Measurements from ENCODE around the gene SKAP1.
A peak's percentile ranks its signal among the peaks of the same experiment; 100 is the strongest.
"Not testable (repeated sequence)": the region's sequence is repeated elsewhere in the genome, so short reads cannot be mapped to it uniquely, and the experiment has no call there.

SKAP1 gene

DNA sequence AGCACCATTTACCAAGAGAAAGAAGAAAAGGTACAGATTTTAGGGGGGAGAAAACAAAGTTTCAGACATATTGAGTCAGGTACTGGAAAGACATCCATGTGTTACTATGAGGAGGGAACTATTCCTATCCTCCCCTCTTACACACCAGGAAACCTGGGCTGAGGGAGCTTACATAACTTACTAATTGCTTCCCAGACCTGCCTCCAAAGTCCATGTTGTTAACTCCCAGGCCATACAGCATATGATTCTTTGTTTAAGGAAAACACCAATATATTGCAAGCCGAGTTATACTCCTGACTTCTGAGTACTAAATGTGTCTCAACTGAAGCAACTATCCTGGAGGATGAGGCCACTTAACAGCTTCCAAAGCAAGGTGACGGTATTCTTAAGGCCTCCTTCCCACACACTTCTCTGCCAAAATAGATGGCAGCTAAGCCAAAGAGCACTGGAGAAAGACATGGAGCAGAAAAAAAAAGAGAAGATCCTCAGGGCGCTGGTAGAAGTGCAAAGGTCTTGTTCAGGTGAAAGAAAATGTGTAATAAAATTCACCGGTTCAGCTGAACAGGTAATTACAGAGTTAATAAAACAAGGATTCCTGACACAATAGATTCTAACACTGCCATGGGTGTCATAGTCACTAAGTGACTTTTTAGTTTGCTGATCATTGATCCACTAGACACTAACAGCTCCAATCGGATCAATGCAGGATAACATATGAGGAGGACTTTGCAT lies 151.1 kb downstream of the SKAP1 start:
- DNase-seq, result no peak

GRCh38 chr17:48276776-48277175 lies 153.2 kb downstream of the SKAP1 start:
- no peak for DNase-seq

DNA sequence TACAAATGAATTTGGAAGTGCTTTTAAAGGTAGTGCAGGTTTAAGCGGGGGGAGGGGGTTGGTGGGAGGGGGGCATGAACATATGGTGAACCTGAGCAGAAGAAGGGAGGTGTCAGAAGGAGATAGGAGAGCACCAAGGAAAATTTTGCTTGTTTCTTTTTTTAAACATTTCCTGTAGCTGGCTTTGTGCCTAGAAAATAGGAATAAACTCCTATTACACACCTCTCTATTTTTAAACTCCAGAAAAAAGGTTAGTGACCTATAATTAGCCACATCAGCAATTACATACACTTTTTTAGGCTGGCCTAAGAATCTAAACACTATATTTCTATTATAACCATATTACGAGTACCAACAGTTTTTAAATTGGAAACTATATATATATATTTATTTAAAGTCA lies 159.1 kb downstream of the SKAP1 start:
- DNase-seq, result no peak

DNA sequence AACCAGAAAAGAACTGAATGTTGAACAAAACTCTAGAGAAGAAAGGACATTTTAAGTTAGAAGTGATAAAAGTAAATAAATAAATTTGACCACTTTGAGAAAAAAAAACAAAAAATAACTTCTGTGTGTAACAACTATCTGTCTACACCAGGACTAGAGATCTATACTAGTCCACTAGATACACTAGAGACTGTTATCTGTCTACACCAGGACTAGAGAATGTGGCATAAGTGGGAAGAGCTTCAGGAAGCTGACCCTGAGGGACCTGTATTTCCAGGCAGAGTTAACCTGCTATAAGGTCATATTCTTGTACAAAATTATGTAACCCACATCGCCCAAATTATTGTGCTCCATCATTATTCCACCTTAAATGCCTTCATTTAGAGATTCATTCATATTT lies 160.8 kb downstream of the SKAP1 start:
- DNase-seq, result no peak

DNA sequence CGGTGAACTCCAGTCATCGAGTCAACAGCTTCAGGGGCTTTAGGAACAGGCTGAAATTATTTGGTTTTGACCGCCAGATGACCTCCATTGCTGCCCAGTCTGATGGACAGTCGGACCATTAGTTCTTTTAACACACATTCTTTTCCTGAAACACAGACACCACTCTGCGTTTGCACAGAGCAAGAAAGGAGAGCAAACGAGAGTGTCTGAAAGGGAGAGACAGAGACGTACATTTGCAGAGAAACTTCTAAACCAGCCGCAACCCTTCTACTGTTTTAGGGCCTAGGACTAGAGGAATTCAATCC lies 166.3 kb downstream of the SKAP1 start:
- DNase-seq, result no peak

DNA sequence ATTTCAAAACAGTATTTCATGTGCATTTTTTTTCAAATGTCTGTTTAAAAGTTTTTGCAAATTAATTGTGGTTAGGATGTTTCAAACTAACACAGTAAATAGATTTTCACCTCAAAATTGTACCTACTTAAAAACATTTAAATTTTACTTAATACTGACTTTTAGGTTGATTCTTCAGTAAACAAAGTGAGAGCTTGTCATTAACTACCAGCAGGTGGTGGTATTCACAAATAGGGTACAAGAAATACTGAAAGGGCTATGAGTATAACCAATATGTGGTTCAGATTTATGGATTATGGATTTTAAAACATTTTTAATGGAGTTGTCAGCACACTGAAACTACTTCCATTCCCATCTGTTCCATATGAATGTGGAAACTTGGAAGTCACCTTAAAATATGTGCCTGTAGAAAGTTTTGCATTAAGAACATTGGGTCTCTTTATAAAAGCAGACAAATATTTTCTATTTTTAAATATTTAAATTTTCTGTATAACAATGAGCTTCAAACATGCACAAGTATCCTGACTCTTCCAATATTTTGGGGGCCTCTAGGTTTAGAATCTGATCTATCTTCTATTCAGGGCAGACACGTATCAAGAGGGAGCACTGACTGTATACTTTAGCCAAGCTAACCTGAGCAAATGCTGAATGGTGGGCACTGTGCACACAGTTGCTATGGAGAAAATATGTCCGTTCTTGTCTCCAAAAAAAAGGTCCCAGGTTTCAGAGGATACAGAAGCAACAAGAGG lies 166.9 kb downstream of the SKAP1 start:
- peak in 2 of 3 donors; percentile 32 to 34 for DNase-seq

DNA sequence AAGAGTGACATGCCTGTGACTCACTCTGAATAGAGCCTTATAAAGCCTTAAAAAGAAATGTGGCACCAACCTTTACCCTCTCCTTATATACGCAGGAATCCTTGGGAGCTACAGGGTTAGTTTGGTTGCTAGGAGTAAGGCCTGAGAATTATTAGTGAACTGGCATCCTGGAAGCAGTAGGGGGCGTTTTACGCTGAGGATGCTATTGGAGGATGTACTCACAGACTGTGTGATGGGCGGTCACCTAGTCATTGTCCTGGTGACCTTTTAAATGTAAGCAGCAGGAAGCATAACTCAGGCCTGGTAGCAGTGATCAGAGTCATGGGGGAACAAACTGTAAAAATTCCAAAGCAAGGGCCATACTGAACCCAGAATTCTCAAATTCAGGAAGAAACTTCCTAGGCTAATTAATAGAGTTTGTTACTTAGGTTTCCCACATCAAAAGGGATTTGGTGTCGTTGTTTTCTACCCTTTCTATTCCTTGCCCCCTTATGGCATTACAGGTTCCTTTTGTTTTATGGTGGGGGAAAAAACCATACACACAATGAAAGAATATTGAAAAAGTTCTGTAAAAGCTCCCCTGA lies 168.6 kb downstream of the SKAP1 start:
- peak in 2 of 3 donors; percentile 38 to 42 for DNase-seq

DNA sequence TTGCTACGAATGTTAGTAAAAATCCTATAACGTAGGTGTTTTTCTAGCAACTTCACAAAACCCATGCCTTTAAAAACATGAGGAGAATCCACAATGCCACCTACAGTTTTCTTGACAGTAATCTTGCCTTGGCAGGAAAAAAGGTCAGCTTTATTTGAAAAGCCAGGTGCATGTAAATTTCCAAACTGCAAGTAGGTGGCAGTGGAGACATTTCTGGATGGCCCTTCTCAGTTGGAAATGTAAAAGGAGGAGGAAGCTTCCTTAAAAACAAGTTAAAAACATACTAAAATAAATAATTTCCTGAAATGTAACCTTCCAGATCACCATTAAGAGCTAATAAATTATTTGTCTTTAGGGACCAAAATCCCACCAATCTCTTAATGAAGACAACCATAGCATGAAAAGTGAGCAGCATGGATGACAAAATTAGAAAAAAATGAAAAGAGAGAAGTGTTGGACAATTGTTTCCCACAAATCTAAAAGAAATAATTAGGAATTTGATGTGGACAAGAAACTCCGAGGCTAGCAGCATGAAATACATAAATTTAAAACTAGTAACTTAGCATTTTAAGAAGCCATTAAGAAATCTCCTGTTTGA lies 170.2 kb downstream of the SKAP1 start:
- DNase-seq, result no peak

DNA sequence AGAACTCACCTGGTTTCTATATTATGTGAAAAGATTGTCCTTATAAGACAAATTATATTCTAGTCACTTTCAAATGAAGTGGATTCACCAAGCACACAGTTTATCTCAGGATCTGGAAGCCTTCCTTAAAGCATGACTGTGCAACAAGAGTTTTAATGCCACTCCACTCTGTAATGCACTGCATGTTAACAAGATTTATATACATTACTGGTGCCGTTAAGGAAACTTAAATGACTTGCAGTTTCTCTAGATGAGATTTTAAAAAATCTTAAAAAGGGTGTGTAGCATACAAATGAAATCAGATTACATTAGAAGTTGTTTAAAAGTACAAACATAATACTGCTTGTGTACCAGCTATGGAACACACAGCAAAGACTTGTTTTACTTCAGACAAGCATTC lies 171.7 kb downstream of the SKAP1 start:
- DNase-seq, result no peak

DNA sequence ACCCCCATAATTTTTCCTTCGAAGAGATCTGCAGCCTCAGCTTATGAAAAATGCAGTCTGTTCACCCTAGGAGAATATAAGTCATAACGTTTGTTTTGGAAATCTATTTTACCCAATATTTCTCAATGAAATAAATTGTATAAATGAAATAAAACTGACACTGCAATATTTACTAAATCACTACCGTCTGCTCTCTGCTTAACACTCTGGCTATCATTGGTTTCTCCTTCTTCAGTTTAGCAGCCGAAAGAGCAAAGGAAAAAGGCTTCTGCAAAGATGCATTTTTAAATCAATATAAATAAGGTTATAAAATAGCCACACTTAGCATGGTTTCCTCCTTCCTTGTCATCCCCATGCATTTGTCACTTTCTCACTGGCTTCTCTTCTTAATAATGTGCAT lies 174.3 kb downstream of the SKAP1 start:
- DNase-seq, result no peak

DNA sequence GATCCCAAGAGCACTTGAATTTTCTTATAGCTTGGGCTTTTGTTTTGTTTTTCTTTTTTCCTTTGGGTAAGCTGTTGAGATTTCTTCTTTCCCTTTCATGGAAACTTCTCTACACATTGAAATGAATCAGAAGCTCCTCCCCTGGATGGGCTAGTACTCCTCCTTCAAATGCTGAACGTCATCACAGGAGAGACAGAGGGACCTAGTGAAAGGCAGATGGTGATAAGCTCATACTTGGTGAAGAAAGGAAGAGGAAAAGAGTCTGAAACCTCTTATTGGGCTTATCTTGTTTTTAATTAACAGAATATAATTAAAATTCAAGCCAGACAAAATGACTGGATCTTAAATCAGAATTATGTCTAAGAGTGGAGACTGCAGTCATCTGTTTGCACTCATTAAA lies 175.1 kb downstream of the SKAP1 start:
- no peak for DNase-seq

- no peak for DNase-seq
Observed at GRCh38 chr17:48253975-48254374, 176.0 kb downstream of the SKAP1 start.

DNA sequence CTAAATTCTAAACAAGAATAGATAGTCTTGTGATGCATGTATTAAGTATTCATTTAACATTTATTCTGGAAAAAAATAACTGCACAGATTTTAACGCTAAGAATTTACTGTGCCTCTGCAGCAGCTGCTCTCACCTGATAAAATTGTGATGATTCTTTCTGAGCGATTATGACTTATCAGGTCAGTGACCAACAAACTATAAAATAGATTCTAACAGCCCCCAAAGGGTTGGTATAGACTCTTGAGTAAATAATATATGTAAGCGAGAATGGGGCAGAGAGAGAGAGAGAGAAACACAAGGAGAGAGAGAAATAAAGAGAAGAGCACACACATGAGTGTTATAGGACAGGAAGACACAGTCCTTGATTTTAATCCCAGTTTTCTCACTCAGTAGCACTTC lies 178.1 kb downstream of the SKAP1 start:
- DNase-seq, result no peak

DNA sequence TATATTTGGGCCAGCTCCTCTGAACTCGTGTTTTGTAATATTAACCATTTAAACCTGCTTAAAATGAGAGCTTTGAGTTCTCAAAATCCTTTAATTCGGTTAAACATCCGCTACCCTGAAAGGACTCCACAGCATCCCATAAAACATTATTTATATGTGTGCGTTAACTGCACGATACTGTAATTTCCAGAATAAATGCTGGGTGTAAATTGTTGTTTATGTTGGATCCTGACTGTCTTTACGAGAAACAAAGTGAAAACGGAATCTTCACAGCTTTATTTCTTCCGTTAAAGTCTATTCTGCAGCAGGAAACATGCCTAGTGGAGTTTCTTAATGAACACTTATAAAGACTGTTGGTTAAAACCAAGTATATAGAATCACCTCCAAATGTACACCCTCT lies 179.1 kb downstream of the SKAP1 start:
- DNase-seq, result no peak

- not testable (repeated sequence) for DNase-seq
Observed at GRCh38 chr17:48250059-48250458, 180.0 kb downstream of the SKAP1 start.

GRCh38 chr17:48247603-48248002 lies 182.4 kb downstream of the SKAP1 start:
- no peak for DNase-seq

DNA sequence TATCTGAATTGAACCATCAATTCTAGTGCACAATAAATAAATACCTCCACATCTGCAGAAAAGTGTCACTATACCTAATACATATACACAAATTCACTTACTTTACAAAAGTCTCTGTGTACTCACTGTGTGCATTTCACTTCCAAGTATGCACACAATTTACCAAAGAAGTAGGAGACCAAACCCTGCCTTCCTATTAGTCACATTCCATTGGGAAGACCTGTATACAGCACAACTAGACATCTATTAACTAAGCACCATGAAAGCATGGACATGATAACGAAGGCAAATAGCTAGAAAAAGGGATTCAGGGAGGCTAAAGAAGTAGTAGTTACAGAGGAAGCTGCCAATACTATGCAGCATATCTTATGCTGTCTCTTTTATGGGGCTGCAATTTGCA lies 183.0 kb downstream of the SKAP1 start:
- no peak for DNase-seq

- DNase-seq, result no peak
Observed at GRCh38 chr17:48246612-48247011, 183.4 kb downstream of the SKAP1 start.

DNA sequence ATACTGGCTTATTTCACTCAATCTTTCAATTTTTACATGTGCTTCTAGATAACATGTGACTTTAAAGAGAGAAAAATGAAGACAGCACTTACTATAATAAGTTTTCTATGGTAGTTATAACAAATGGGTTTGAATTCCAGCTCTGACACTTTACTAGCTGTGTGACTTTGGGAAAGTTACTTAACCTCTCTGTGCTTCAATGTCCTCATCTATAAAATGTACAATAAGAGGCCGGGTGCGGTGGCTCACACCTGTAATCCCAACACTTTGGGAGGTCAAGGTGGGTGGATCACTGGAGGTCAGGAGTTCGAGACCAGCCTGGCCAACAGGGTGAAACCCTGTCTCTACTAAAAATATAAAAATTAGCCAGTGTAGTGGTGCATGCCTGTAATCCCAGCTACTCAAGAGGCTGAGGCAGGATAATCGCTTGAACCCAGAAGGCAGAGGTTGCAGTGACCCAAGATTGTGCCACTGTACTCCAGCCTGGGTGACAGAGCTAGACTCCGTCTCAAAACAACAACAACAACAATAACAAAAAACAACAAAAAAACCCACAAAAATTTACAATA lies 184.5 kb downstream of the SKAP1 start:
- DNase-seq, result not testable (repeated sequence)

DNA sequence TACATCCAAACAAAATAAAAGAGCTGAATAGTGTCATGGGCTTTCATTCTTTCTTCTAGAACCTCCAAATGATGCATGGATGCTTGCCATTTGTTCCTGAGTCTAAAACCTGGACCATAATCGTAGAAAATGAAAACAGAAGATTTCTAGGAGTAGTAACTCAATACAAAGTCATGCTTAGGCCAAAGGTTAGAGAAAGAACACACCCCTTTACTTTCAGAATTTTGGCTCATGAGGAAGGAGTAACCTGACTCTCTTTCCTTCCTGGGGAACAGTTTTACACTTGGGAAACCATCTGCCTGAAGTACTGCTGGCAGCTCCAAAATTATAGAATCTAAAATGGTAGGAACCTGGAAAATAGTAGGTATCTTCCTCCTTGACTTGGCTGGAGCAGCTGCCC lies 185.2 kb downstream of the SKAP1 start:
- no peak for DNase-seq

- DNase-seq, result peak; percentile 38 to 69 (median 60)
Observed at GRCh38 chr17:48244121-48244711, 185.8 kb downstream of the SKAP1 start.

DNA sequence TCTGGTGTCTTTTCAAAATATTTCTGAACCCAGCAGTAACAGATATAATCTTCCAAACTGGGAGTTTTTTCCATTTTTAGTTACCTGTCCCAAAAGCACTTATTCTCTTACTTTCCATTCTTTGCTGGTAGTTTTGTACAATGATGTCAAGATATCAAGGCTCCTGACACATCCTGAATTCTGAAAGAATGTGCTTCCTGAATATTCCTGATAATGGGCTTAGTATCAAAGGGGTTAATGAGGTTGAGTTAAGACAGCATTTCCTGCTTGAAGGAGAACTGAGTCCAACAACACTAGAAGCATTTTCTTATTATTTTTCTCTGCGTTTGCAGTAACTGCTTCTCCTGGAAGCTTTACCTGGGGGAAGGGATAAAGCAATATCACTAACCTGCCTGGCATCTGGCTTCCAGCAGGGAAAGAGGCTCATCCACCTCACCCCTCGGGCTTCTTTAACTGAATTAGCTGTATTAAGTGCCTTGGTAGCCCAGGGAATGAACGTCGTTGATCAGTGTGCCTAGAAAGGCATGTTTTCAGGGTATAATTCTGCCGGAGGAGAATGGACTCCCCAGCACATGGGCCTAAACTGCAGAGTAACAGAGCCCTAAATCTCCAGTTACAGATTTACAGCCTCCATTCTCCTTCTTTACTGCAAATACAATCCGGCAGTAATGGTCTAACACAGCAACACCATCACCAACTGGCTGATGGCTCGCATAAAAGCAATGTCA lies 188.1 kb downstream of the SKAP1 start:
- DNase-seq, result no peak

Data from suppressor macrophage treated with lipopolysaccharide for 1 hour (primary cell).